Measurements from ENCODE around the gene EPB41L1.

Gene EPB41L1

DNA sequence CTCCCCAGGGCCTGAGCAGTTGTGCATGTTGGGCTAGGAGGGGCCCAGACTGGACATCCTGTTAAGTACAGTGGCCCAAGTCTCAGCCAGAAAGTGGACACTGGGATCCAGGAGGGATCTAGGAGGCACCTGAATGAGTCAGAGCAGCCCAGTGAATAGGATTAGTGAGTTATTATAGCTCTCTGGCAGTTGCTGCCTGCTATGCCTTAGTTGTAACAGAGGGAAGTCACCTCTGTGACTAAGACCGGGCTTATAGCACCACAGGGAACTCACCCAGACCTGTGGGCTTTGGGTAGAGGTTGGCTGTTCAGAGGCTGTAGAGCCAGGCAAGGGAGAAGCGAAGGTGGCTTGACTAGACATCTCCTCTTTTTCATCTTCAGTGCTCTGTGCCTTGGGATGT, 42.7 kb downstream of the EPB41L1 start:
- no peak for DNase-seq

DNA sequence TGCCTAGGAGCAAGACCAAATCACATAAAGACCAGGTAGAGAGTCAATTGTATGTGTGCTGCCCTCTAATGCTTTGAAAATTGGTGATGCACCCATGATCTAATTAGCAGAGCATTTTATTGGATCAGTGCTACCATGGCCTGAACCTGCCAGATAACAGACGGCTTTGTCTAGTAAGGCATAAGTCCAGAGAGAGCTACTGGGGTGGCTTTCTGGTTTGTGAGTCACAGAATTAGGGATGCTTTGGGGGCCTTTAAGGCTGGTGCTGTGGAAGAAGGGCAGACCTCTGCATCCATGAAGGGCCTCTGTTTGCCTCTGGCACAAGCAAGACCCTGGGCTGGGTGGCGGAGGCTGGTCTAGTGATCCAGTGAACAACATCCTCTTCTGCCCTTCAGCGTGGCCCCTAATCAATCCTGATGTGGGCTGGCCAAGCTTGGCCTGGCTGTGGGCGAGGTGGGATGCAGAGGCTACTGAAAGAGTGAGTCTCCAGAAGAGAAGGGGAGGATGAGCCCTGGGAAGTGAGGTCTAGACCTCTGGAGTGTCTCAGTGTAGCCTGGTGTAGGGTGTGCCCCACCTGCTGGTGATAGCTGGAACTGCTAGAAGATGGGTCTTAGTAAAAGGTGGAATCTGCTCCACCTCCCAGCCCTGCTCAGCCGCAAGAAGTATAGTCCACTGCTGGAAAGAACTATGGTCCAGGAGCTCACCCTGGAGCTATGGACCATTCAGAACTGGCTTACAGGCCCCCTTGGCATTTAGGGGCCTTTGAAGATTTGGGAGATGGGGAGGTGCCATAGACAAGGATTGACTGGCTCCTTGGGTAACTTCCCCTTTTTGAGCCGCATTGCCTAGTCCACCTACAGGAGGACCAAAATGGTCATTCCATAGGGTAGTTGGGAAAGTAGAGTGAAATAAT, 45.1 kb downstream of the EPB41L1 start:
- peak; percentile 72 for DNase-seq

DNA sequence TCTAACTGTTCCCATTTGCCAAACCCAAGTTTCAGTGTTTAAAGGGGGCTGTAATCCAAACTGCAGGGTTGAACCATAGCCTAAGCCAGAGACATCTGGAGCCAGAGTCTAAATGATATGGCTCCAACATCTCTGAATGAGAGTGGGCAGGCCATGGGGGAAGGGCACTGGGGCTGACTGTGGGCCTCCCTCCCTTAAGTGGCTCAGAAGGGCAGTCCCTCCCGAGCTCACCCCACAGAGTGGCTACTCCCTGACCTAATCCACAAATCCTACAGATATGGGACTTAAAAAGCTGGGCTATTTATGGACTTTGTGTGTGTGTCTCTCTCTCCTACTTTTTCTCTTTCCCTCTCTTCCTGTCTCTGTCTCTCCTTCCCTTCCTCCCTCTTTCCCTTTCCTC, 45.9 kb downstream of the EPB41L1 start:
- no peak for DNase-seq

DNA sequence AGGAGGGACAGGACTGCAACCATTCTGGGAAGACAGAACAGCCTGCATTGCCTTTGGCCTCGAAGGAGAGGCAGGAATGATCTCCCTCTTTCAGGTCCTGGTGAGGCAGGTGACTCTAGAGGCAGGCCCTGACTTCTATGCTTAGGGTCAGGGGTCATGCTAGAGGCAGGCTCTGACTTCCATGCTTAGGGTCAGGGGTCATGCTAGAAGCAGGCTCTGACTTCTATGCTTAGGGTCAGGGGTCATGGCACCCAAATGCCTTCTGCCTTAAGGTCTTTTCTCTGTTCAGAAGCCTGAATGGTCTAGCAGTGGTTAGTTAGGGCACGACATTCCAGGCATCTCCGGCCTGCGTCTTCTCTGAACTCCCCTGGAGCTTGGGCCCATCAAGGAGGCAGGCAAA, 46.7 kb downstream of the EPB41L1 start:
- no peak for DNase-seq

DNA sequence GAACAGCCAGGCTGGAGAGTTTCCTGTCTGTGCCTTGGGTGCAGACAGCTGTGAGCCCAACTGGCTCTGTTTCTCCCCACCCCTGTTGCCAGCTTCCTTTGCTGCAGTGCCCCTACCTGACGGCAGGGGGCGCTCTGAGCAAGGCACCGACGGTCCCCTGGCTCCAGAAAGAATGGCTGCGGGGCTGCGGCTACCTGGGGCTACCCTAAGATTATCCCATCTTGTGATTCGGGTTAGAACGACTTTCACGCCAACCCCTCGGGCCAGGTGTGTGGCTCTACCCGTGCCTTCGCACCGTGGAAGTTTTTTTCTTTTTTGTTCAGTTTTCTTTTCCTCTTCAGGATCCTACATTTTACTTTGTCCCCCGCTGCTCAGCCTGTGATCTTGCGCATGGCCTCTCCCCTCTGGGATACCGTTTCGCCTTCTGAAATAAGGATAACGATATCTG, 48.4 kb downstream of the EPB41L1 start:
- peak; percentile 76 for DNase-seq

DNA sequence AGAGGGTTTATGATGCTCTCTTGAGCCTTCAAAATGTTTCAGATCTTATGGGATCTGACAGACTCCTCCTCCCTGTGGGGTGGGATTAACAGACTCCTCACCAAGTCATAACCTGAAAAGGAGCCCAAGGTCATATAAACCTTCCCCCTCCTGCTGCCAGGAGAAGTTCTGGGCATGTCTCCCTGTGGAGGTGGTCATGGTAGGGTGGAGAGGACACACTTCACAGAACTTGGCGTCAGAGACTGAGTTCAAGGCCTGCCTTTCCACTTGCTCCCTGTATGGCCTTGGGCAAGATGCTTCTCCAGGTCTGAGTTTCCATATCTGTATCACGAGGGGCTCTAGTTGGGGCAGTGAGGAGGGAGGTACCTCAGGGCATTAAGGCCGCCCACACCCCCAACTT, 49.3 kb downstream of the EPB41L1 start:
- no peak for DNase-seq

DNA sequence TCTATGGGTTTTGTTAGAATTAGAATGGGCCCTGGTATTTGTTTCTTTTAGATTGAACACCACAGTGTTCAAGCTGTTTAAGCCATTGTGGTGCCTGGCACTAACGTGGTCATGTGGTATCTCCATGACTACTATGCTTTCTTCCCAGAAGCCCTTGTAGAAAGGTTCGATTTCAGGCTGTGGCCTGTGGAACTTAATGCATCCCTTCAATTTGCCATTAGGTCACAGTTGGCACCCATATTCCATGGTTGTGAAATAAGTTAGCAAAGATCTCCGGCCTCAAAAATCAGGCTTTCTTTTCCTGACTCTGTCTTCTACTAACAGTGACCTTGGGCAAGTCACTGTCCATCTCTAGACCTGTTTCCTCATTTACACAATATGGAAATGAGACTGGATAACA, 50.5 kb downstream of the EPB41L1 start:
- DNase-seq = no peak

DNA sequence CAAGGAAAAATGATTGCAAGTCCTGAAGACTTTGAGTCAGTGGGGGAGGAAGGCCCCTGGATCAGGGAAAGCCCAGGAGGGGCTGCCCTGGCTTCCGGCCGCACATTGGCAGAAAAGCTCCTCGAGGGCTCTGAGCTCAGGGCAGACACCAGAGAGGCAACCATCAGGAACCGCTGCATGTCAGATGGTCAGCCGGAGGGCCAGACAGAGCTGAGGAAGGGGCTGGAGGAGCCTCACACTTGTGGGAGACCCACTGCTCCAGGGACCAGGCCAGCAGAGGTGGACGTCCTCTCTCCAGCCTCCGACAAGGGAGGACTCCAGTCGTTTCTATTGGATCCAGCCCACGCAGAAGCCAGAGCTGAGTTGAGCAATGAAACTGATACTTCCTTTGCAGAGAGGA, 51.5 kb downstream of the EPB41L1 start:
- no peak for DNase-seq

DNA sequence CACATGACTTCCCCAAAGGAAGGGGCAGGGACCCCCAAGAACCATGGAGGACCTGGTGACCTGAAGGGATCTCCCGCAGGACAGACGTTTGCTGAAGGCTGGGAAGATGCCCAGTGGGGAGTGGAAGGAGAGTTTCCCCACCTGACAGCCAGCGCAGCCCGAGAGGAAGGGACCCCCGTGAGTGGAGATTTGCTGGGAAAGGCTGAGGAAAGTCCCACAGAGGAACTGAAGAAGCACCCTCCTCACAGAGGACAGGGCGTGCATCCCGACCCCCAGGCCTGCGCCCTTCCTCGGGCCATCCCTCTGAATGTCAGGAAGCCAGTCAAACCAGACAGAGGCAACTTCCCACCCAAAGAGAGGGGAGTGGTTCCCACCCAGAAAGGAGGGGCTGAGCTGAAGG, 52.1 kb downstream of the EPB41L1 start:
- no peak for DNase-seq

DNA sequence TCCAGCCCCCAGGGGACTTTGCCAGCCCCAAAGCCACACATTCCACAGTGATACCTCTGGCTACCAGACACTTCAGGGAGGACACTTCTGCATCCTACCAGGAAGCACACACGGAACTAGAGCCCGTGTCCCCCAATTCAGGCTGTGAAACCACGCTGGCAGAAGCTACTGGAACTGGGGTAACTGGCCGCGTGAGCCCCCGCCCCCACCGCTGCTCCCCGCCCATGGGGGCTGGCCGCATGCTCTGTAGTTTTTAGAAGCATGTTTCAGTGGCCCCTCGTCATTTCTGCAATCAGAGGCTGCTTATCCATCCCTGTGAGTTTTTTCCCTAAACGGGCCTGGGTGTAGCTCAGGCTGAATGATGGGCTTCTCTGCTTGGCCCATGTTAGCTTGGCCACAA, 53.1 kb downstream of the EPB41L1 start:
- DNase-seq = no peak

DNA sequence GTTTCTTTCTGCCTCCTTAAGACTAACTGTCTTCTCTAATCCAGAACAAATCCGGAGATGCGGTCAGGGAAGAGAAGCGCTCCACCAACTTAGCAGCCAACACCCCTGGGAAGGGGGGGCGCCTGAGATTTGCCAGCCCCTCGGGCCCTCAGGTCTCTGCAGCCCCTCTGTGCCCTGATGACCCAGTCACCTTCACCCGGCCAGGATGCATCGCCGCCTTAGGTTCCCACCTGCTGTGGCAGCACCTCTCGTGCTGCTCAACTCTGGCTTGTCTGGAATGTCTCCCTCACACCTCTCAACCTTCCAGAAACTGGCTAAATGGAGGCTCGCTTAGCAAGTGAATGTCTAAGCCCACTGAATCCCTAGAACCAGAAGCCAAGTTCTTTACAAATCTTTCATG, 53.7 kb downstream of the EPB41L1 start:
- no peak for DNase-seq

DNA sequence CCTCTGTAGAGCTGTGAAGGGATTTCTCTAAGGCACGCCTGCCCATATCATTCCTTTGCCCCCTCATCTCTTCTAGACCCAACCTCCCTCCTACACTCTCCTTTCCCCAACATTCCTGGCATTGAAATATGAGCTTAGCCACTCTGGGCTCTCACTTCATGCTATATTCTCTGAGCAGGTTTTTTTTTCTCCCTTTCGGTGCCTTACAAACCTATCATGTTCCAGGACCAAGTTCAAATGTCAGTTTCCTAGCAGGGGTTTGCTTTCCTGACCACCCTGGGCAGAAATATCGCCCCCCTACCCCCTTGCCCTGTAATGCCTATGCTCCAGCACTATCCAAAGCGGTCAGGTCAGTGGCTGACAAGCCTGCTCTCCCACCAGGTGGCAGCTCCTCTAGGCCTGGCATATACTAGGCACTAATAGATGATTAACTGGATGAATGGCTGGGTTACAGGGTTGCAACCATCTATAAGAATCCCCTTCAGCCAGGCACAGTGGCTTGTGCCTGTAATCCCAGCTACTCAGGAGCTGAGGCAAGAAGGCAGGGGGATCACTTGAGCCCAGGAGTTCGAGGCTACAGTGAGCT, 56.0 kb downstream of the EPB41L1 start:
- no peak for DNase-seq

DNA sequence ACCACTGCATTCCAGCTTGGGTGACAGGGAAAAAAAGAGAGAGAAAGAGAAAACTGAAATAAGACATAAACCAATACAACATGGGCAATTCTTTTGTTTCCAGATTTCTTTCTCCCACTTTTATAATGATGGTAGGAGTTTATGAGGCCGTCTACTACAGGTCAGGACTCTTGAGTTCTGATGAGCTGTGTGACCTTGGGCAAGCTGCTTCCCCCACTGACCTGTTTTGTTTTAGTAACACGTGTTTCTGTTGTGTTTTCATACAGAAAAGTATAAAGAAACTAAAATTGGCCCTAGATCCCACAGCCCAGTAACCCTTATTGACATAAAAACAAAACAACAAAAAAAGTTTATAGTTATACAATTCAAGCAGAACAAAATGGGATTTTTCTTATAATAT, 58.8 kb downstream of the EPB41L1 start:
- no peak for DNase-seq

DNA sequence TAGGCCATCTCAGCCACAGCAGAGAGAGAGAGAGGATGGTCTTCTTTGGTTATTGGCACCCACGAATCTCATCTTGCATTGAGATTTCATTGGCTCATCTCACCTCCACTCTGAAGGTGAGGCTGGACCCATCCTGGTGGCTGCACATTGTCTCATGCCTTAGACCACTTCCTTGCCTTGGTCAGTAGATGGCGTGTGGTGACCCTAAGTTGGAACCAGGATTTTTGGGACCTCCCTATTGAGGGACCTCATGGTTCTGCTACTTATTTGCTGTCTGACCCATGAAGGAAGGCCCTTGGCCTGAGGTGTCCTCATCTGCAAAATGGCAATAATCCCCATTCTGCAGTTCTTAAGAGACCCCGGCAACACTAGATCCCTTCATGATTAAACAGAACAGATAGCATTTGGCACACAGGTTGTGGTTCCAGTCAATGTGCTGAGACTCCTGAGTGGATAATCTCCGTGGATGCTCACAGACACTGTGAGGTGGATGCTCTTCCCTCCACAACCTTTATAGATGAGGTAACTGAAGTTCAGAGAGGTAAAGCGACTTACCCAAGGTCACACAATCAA, 60.2 kb downstream of the EPB41L1 start:
- DNase-seq = peak; percentile 20

DNA sequence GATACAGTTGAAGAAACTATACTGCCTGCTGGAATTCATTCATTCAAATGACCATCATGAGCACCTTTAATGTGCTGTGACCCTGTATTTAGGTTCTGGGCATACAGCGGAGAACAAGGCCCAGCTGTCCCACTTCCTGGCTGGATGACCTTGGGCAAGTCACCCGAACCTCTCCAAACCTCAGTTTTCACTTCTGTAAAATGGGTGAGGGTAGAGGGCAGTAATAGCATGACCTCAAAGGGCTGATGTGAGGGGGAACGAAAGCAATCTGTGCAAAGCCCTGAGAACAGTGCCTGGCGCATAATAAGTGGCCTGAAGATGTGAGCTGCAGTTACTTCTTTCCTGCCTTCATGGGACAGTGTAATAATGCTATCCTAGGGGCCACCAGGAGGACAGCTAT, 61.2 kb downstream of the EPB41L1 start:
- DNase-seq = no peak

DNA sequence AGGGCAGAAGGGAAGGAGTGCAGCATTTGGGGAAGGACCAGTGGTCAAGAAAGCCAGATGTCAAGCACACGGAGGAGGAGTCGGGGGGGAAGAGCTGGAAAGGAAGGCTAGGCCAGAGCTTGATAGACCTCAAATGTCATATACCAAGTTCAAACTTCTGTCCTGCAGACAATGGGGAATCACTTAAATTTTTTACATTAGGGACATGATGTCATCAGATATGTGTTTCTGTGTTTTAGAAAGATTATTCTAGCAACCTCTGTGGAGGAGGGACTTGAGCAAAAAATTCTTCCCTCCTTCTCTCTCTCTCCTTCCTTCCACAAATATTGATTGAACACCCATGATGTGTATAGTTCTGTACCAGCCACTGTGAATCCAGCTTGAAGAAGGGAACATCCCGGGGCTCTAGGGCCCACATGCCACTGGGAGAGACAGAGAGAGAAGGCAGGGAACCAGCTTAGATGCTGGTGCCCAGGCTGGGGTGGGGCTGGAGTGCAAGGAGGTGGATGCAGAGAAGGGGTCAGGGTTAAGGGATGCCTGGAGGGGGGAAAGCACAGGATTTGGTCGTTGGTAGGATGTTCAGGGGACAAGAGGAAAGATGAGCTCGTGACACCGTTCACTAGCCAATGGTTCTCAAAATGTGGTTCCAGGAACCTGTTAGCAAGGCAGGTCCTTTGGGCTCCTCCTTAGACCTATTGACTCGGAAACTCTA, 61.9 kb downstream of the EPB41L1 start:
- no peak for DNase-seq

DNA sequence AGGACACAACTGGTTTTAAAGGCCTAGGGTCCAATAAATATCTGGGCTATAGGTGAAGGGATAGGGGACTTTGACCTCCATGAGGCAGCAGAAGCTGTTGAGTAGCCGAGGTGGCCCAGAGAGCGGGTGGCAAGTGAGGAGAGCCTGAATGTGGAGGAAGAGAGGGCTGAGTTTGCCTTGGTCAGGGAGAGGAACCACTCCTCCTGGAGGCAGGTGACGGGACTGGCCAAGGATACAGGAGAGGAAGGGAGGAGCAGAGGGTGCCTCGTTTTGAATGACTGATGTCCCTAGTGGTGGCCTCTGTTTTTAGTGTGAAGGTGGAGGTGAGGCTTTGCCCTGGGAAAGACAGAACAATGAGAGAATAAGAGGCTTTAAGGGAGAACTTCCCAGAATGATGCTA, 62.7 kb downstream of the EPB41L1 start:
- no peak for DNase-seq

DNA sequence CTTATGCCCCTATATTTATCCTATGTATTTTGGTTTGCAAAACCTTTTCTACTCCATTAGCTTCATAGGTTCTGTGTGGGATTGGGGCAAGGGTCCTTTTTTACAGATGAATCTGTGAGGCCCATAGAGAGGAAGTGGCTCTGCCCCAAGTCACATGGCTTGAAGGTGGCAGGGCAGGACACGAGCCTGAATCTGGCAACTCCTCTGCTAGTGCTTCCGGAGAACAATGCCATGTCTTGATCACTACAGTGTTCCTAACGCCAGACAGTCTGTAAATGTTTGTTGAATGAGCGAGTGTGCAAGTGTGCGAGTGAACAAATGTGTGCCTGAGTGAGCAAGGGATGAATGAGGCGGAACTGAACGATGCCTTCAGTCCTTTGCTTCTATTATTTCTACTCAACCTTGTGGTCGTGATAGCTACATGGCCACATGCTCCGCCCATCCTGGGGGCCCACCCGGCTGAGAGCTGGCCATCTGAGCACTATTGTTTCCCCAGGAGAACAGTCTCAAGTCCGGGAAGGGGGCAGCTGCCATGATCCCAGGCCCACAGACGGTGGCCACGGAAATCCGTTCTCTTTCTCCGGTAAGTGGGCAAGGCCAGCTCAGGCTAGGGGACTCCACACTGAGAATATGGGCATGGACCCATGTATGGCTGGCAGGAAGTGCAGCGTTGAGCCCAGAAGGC, 64.0 kb downstream of the EPB41L1 start:
- no peak for DNase-seq

DNA sequence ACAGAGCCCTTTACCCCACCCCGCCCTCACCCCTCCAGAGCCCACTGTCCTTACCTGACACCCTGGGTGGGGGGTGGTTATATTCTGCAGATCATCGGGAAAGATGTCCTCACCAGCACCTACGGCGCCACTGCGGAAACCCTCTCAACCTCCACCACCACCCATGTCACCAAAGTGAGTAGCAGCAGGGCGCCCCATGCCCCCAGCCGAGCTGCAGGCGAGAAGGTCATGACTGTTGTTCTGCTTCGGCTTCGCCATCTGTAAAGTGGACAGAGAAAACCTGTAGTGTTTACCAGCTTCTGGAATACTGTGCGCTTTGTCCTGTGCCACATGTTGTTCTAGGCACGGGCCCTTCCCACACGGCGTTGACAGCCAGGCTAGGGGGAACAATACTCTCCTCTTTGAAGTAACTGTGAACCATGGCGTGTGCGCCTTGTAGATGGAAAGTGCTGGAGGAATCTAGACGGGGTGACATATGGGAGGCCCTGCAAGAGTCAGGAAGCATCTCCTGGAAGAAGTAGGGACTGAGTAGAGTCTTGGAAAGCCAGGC, 65.2 kb downstream of the EPB41L1 start:
- DNase-seq = no peak

DNA sequence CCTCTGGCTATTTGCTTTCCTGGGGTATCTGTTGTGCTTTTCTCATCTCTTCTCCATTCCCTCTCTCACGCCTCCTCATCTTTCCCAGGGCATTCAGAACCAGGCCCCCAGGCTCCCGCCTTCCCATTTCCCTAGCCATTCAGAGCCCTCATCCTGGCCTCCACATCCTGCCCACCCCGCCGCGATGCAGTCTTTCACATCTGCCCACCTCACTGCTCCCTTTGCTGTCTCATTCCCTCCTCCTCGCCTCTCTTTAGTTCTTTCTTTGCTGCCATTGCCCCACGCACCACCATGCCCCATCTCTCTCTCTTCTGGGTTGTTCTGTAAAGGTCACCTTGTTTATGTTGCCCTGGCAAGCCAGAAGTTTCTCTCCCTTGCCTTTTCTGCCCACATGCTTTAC, 71.1 kb downstream of the EPB41L1 start:
- no peak for DNase-seq

DNA sequence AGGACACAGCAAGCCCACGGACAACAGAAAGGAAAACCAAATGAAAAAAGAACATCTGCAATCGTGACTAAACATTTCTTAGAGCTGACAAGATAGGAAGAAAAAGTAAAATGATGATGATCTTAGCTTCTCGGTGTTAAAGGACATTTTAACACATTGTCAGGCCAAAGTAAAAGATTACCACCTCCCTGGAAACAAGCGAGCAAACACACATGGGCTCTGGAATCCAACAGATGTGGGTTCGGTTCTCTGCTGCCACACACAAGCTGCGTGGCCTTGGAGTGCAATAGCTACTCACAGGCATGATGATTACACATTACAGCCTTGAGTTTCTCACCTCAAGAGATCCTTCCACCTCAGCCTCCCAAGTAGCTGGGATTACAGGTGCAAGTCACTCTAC, 74.2 kb downstream of the EPB41L1 start:
- DNase-seq = no peak

DNA sequence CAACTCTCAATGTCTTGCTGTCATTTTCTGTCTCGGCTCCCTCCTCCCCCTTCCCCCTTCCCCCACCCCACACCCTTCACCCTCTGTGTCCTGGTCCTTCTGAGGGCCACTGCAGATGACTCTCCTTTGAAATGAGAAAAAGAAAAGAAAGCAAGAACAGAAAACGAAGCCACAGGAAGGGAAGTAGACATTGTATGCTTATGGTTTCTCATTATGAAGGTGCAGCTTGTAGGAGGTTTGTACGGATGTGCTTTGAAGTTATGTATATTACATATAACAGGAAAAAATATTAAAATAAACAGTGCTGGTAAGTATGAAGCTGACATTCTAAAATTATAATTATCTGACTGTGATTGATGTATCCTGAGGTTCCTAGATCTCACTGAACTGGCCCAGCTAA, 75.5 kb downstream of the EPB41L1 start:
- no peak for DNase-seq

DNA sequence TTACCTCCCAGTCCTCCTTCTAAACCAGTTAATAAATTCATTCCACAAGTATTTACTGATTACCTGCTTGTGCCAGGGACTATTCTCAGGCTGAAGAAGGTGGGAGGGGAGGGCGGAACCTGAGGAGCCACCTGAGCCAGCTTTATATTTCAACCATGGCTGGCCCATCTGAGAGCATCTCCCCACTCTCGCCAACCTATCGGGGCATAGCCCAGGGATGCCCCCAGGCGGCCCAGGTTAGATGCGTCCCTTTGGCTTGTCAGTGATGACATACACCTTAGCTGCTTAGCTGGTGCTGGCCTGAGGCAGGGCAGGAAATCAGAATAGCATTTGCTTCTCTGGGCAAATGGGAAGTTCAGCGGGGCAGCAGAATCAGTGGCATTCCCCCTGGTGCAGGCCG, 76.8 kb downstream of the EPB41L1 start:
- DNase-seq = no peak
